Loucy (cell line): Measurements from ENCODE around the gene KLHL33.

ENCODE experiments used
- H2AFZ ChIP-seq: fragments of 200-600 bp; sonication (generic); 2 replicates; pipeline ENCODE4 v1.6.0; 2016; ENCODE audit warnings: antibody characterized with exemption, mild to moderate bottlenecking, low read length, moderate library complexity
- H3F3A ChIP-seq: fragments of 200-600 bp; 2 replicates; pipeline ENCODE4 v1.6.0; 2016; ENCODE audit warnings: antibody characterized with exemption, low read depth, mild to moderate bottlenecking
- H3K27me3 ChIP-seq: fragments of 200-600 bp; sonication (generic); 2 replicates; pipeline ENCODE4 v1.6.1; 2014; ENCODE audit warnings: low read length, mild to moderate bottlenecking; ENCODE audit not compliant: insufficient read depth, poor library complexity, severe bottlenecking
- H3K36me3 ChIP-seq: fragments of 200-600 bp; sonication (generic); 2 replicates; pipeline ENCODE4 v1.6.1; 2016; ENCODE audit warnings: low read length; ENCODE audit not compliant: insufficient read depth
- H3K4me1 ChIP-seq: fragments of 200-600 bp; sonication (generic); 2 replicates; pipeline ENCODE4 v1.5.1; 2014; ENCODE audit warnings: low read length, mild to moderate bottlenecking; ENCODE audit not compliant: insufficient read depth, poor library complexity, severe bottlenecking
- H3K4me2 ChIP-seq: fragments of 200-600 bp; sonication (generic); 2 replicates; pipeline ENCODE4 v1.6.0; 2014; ENCODE audit warnings: antibody characterized with exemption, low read length, low read depth, mild to moderate bottlenecking; ENCODE audit not compliant: poor library complexity, severe bottlenecking
- H3K4me3 ChIP-seq: fragments of 200-600 bp; sonication (generic); 2 replicates; pipeline ENCODE4 v1.5.1; 2014; ENCODE audit warnings: low read length, mild to moderate bottlenecking, mixed read lengths; ENCODE audit not compliant: poor library complexity, severe bottlenecking
- H3K79me2 ChIP-seq: fragments of 200-600 bp; sonication (generic); 2 replicates; pipeline ENCODE4 v1.6.1; 2014; ENCODE audit warnings: low read length; ENCODE audit not compliant: insufficient read depth
- H3K9ac ChIP-seq: fragments of 200-600 bp; sonication (generic); 2 replicates; pipeline ENCODE4 v1.6.0; 2014; ENCODE audit warnings: mild to moderate bottlenecking, low read depth, low read length, moderate library complexity; ENCODE audit not compliant: poor library complexity, severe bottlenecking
- H3K9me2 ChIP-seq: fragments of 200-600 bp; sonication (generic); replicated peaks from 2 replicates; pipeline ENCODE4 v1.6.1; 2016; ENCODE audit warnings: low read depth, low read length, mixed read lengths
- H3K9me3 ChIP-seq: fragments of 200-600 bp; sonication (generic); 2 replicates; pipeline ENCODE4 v1.6.1; 2014; ENCODE audit warnings: mild to moderate bottlenecking, antibody characterized with exemption, low read length, low read depth; ENCODE audit not compliant: insufficient read depth
- H4K20me1 ChIP-seq: fragments of 200-600 bp; sonication (generic); 2 replicates; pipeline ENCODE4 v1.6.0; 2014; ENCODE audit warnings: antibody characterized with exemption, low read length, mild to moderate bottlenecking; ENCODE audit not compliant: insufficient read depth, poor library complexity, severe bottlenecking
- CTCF ChIP-seq: fragments of 200-600 bp; sonication (generic); conservative IDR thresholded peaks from 2 replicates; pipeline ENCODE4 v1.5.1; 2014; ENCODE audit warnings: mild to moderate bottlenecking, antibody characterized with exemption, low read length
- EZH2phosphoT487 ChIP-seq: fragments of 200-600 bp; IDR thresholded peaks from 2 replicates; pipeline ENCODE4 v1.6.1; 2018; ENCODE audit warnings: antibody characterized with exemption, mild to moderate bottlenecking, moderate library complexity, borderline replicate concordance

Gene KLHL33

GRCh38 chr14:20418501-20418909, 17.5 kb downstream of the KLHL33 start:
- Histone ChIP-seq H3K4me3 (no peak overlapping the region), H3K9ac (no peak overlapping the region), H2AFZ (no peak overlapping the region), H3K4me2 (no peak overlapping the region), H3K4me1 (peaks cover 21% of the 10 kb centered on the region), H3K27me3 (no peaks in the 10 kb centered on the region), H4K20me1 (no peaks in the 10 kb centered on the region), H3F3A (no peaks in the 10 kb centered on the region), H3K79me2 (0 out of 2 replicates have a peak, but pooled peaks cover 6% of the 10 kb centered on the region), H3K9me2 (no peaks in the 10 kb centered on the region), H3K36me3 (no peaks in the 10 kb centered on the region), H3K9me3 (no peaks in the 10 kb centered on the region)
- no peak for TF ChIP-seq EZH2phosphoT487
- TF ChIP-seq CTCF, result no peak

- TF ChIP-seq EZH2phosphoT487, result no peak
- no peak for TF ChIP-seq CTCF
- no peaks in the 10 kb centered on the region for H3K9me3 ChIP-seq
- H3K36me3 ChIP-seq, result no peaks in the 10 kb centered on the region
- no peaks in the 10 kb centered on the region for H3F3A ChIP-seq
- no peak overlapping the region for H2AFZ ChIP-seq
- peaks cover 16% of the 10 kb centered on the region for H3K4me1 ChIP-seq
- peaks cover 13% of the 10 kb centered on the region for H3K79me2 ChIP-seq
- no peak overlapping the region for H3K4me2 ChIP-seq
- H3K9ac ChIP-seq, result no peak overlapping the region
- H3K4me3 ChIP-seq, result no peak overlapping the region
- H3K9me2 ChIP-seq, result no peaks in the 10 kb centered on the region
- H3K27me3 ChIP-seq, result no peaks in the 10 kb centered on the region
- H4K20me1 ChIP-seq, result no peaks in the 10 kb centered on the region
Observed at GRCh38 chr14:20417250-20418186, 18.4 kb downstream of the KLHL33 start.

GRCh38 chr14:20416223-20416622, 19.7 kb downstream of the KLHL33 start:
- H3F3A ChIP-seq, result no peaks in the 10 kb centered on the region
- H2AFZ ChIP-seq, result peak overlapping the region; percentile 85
- H3K9ac ChIP-seq, result peak overlapping the region; percentile 57
- no peaks in the 10 kb centered on the region for H3K9me2 ChIP-seq
- H3K9me3 ChIP-seq, result no peaks in the 10 kb centered on the region
- peaks cover 25% of the 10 kb centered on the region for H3K79me2 ChIP-seq
- no peak for TF ChIP-seq CTCF
- no peak for TF ChIP-seq EZH2phosphoT487
- H4K20me1 ChIP-seq, result peaks cover 4% of the 10 kb centered on the region
- no peaks in the 10 kb centered on the region for H3K27me3 ChIP-seq
- peaks cover 26% of the 10 kb centered on the region for H3K4me1 ChIP-seq
- no peaks in the 10 kb centered on the region for H3K36me3 ChIP-seq
- H3K4me2 ChIP-seq, result peak overlapping the region; percentile 56
- H3K4me3 ChIP-seq, result peak overlapping the region; percentile 32
